ENCODE data around the gene SIVA1.

- TF ChIP-seq KLF17 (tag by site-specific recombination; IDR thresholded peaks at IDR 0.05) (no peak), ZFP41 (tag by site-specific recombination; IDR thresholded peaks at IDR 0.05; ENCODE audit: borderline replicate concordance) (no peak), ZNF768 (tag by site-specific recombination; IDR thresholded peaks at IDR 0.05) (no peak), ZNF311 (tag by site-specific recombination; IDR thresholded peaks at IDR 0.05; ENCODE audit: borderline replicate concordance) (no peak), ZNF677 (tag by site-specific recombination; IDR thresholded peaks at IDR 0.05) (no peak), ZBTB8A (tag by site-specific recombination; IDR thresholded peaks at IDR 0.05) (no peak), ZBTB21 (tag by site-specific recombination; IDR thresholded peaks at IDR 0.05) (no peak)
Measured at GRCh38 chr14:104750056-104750752, 2.7 kb upstream of the SIVA1 start.
